ENCODE results near the gene TMUB2.
"Not testable (repeated sequence)": the region's sequence is repeated elsewhere in the genome, so short reads cannot be mapped to it uniquely, and the experiment has no call there.

TMUB2 gene

DNA sequence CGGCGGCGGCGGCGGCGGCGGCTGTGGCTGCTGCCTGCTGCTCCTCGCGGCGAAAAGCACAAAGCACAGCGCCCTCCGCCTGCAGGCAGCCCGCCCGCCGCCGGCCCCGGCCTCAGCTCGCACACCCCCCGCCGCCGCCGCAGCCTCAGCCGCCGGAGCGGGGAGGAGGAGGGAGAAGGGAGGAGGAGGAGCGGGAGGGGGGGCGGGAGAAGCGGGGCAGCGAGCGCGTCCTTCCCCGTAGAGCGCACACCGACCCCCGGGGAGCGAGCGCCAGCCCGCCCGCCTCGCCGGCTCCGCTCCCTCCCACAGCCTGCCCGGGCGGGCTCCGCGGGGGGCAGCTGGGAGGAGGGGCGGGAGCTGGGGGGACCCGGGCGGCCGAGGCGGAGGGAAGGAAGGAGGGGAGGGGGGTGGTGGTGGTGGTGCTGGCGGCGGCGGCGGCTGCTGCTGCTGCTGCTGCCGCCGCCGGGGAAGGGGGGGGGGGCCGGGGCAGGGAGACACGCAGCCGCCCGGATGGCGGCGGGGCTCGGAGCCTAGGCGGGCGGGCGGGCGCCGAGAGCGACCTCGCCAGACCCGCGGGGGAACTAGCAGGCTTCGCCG is 32.9 kb downstream of the TMUB2 start, which contains the start of gene UBTF:
Gene UBTF, minus strand, starts transcription at position 60 of the 597 bp plus-strand sequence. CDS start 1,446 bp downstream, outside the sequence.
- DNase-seq: peak; percentile 39

DNA sequence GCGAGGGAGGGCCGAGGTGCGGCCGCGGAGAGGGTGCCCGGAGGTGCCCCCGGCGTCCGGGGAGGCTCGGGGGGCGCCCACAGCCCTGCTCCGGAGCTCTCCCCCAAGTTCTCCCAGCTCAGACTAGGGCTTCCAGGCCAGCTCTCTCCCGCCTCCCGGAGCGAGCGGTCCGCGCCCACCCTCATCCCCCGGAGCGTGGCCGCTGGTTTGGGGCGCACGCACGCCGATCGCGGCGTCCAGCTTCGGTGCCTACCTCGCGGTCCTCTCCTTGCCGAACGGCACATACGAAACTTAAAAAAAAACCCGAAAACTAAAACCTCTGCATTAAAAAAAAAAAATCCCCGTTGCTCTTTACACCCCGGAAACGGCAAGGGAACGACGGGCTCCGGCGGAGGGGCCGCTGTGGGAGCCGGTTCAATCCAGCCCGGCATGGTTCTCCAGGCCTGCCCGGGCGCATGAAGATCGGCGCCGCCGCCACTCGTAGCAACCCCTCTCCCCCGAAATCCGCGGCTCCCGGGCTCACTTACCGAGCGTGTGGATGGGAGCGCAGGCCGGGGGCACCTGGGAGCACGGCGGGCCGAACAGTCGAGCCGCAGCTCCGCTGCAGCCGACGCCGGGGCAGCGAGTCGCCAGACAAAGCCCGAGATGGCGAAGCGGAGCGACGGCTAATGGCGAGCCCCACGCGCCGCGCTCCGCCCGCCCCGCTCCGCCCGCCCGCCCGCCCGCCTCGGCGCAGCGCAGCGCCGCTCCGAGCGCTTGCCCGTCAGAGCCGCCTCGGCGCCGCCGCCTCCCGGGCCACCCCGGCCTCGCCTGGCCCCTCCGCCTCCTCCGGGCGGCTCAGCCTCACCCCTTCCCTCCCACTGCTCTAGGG is 33.7 kb downstream of the TMUB2 start:
- peak; percentile 34 for DNase-seq

DNA sequence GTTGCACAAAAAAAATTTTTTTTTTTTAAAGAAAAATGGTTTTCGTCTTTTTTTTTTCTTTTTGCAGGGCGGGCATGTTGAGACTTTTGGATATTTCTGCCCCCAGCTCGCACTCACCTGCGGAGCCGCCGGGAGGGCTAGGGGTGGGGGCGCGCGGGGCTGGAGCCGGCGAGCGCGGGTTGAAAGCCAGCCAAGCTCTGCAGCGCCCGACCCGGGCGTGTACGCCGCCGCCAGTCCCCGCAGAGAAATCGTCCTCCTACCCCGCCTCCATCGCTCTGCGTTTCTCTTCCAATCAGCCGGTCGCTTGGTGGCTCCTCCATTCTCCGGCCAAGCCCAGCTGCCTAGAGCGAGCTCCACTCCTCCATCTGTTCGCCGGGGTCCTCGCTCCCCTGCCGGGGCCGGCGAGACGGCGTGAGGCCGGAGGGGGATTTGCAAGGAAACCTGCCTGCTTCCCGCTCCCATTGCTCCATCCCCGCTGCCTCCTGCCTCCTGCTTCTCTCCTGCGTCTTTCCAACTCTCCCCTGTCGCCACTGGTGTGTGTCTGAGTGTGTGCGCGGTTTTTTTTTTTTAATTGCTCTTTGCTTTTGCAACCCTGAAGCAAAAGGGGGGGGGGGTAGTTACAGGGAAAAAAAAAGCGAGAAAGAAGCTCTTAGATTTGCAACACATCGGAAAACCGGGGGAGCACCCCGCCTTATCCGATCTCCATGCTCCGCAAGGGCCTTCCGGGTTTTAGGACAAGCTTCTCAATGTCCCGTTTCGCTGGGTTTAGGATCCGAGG is 34.5 kb downstream of the TMUB2 start:
- DNase-seq: peak; percentile 31

DNA sequence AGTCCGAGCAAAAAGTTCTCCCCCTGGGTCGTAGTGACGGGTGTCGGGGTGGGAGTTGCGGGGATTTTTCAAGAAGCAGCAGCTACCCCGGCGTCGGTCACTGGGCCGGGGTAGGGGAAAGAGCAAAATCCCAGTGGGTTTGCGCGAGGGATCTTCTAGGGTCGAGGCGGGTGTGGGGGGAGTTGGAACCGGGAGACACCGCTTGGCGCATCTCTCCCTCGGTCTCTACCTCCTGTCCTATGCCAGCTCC is 35.0 kb downstream of the TMUB2 start:
- no peak for DNase-seq

DNA sequence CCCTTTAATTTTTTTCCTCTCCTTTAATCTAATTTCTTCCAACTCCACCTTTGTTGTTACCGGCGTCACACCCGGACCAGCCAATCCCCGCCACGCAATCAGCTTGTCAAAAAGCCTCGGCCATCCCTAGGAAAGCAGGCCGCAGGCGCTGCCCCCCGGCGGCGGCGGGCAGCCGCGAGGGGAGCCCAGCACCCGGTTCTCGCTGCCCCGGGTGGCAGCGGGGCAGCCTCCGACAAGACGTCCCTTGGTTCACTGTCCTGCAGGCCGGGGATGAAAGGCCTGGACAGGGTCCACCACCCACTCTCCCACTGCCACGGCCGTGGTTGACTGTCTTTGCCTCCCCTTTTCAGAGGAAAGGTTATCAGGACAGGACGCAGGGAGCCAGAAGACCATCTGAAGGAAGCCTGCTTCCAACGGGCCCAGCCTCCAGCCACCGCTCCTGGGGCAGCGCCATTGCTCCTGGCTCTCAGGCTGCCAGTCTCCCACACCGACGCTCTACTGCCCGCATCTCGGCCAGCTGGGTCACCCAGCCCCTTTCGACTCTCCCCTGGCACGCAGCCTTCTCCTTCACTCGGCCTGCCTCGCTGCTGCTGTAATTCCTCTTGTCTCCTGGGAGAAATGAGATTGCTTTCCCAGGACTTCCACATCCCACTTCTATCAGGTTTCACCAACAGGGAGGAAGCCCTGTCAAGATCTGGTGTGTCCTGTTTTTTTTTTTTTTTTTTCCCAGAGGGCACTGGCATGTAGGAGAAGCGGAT is 35.5 kb downstream of the TMUB2 start:
- DNase-seq: no peak

DNA sequence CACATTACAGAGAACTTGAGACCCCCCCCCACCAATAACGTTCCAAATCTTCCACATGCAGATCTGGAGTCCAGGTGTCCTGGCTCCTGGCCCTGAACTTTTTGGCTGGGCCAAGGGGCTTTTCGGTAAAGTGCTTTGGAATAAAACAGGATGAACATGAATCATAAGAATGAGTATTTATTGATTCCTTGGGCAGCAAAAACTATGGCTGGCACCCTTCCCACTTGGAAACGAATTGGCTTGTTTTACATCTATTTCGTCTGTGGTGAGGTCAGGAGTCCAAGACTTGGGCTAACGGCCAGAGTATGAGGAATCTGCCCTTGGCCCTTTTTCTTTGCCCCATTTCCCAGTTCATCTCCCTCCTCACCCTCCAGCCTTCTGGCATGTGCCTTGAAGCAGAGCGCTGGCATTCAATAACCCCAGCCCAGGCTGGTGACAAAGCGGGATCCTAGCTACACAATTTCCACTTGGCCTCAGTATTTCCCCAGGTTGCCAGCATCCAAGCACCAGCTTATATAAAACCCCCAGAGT is 36.8 kb downstream of the TMUB2 start:
- DNase-seq: no peak

DNA sequence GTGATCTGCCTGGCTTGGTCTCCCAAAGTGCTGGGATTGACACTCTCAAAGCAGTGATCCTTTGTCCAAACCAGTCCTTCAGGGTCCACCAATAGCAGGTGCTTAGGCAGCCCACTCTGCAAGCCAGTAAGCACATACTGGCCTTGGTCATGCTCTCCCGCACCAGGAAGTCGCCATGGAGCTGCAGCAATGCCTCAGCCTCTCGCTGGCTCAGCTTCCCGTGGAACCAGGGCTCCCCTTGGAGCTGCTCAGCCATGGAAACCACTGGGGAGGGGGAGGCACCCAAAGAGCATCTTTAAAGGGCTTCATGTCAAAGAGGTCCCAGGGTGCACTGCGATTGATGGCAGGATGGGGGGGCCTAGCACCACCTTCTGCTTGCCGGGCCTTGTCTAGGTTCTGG is 42.3 kb downstream of the TMUB2 start:
- no peak for DNase-seq

DNA sequence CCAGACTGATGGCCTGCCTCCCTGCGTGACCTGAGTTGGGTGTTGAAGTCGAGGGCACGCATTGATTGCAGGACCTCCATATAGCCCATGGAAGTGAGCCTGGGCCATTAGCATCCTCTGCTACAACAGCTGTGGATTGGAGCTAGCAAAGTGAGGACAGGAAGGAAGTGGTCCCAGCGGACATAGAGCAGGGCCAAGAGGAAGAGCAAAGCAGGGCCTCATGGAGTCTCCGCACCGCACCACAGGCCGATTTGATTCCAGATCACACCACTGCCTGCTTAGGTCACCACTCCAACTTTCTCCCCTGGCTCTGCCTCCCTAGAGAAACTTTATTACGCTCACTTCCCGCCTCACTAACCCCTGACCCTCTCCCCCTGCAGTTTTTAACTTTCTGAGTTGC is 43.4 kb downstream of the TMUB2 start:
- no peak for DNase-seq

DNA sequence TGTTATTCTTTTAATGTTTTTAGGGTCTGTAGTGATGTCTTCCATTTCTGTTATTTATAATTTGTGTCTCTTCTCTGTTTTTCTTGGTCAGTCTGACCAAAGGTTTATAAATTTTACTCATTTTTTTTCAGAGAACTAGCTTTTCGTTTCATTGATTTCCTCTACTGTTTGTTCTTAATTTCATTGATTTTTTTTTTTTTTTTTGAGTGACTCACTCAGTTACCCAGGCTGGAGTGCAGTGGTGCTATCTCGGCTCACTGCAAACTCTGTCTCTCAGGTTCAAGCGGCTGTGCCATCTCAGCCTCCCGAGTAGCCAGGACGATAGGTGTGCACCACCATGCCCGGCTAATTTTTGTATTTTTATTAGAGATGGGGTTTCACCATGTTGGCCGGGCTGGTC is 45.3 kb downstream of the TMUB2 start:
- no peak for DNase-seq

DNA sequence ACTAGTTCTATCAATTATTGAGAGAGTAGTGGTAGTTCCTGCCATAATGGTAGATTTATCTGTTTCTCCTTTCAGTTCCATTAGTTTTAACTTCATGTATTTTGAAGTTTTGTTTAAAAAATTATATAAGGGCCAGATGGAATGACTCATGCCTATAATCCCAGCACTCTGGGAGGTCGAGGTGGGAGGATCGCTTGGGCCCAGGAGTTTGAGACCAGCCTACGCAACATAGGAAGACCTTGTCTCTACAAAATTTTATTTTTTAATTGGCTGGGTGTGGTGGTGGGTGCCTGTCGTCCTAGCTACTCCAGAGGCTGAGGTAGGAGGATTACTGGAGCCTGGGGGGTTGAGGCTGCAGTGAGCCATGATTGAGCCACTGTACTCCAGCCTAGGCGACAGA is 46.8 kb downstream of the TMUB2 start:
- no peak for DNase-seq

DNA sequence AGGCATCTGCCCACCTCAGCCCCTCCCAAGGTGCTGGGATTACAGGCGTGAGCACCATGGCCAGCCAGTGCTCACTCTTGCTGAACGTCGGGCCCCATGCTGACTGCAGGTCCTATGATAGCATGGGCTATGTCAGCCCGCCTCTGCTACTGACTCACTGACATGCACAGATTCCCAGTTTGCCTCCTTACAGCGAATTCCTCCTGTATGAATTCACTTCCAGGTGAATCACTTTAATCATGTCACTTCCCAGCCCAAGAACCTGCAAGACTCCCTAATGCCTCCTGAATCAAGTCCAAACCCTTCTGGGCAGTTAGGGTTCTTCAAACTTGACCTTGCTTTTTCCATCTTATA is 48.8 kb downstream of the TMUB2 start:
- DNase-seq: no peak

DNA sequence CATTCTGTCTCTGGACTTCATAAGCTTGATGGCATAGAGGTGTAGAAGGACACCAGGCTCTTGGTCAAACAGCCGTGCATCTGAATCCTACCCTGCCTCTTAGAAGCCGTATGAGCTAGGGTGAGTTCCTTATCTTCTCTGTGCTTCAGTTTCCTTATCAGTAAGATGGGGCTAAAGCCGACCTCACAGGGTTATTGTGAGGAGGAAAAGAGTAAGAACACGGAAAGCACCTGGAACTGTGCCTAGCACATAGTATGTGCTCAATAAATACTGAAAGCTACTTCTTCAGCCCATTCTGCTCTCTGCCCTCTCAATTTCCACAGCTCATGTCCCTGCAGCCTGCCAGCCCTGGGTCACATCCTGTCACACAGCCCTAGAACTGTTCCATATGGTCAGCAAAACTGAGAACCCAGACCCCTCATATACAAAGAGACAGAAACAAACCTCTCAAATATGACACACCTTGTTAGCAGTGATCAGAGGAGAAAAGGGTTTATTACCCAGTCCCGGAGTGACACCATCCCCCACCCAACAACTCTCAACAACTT is 49.7 kb downstream of the TMUB2 start:
- DNase-seq: no peak

DNA sequence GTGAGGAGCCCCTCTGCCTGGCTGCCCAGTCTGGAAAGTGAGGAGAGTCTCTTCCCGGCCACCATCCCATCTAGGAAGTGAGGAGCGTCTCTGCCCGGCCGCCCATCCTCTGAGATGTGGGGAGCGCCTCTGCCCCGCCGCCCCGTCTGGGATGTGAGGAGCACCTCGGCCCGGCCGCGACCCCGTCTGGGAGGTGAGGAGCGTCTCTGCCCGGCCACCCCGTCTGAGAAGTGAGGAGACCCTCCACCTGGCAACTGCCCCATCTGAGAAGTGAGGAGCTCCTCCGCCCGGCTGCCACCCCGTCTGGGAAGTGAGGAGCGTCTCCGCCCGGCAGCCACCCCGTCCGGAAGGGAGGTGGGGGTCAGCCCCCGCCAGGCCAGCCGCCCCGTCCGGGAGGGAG is 51.1 kb downstream of the TMUB2 start:
- DNase-seq: not testable (repeated sequence)

DNA sequence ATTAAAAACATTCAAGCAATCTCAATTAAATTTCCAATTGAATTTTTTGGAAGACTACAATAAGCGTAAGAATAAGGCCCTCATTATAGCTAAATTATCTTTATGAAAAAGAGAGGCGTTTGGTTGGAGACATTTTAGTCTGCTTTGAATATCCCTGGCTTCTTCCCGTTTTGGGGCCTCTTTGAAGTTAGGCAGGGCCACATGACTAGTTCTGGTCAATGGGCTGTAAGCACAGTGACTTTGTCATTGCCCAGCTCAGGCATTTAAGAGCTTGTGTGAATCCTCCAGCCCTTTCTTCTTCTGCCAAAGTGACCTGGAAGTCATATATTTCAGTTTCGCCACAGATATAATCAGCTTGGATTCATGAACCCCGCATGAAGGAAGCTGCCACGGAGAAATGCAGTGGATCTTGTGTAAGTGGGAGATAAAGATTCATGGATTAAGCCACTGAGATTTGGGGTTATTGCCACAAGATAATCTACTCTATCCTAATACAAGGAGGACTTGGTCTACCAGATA is 54.4 kb downstream of the TMUB2 start:
- DNase-seq: no peak
